Tibial nerve (tissue), 4 donors: ENCODE results near the gene SHISA6. TPM values are rescaled to one million over a fixed set of nuclear protein-coding genes. Genes with fewer than 3 reads are reported as not detected.

Experiments used
- DNase-seq, 2 donors: peaks; one replicate each; pipeline ENCODE4 v3.0.0-alpha.2; 2019; ENCODE audit warnings: low spot score in 2 of 2
- H3K27ac ChIP-seq, 4 donors: fragments of 200-600 bp; sonication (generic) in 3 of 4; one replicate each; pipeline ENCODE4 v1.5.1; 2017 to 2019; ENCODE audit warnings: mild to moderate bottlenecking in 1 of 4
- H3K27me3 ChIP-seq, 2 donors: fragments of 200-600 bp; sonication (generic) in 1 of 2; one replicate each; pipeline versions ENCODE4 v1.5.1 to v1.6.0; 2017 to 2019
- H3K36me3 ChIP-seq, 3 donors: fragments of 200-600 bp; sonication (generic); one replicate each; pipeline ENCODE4 v1.5.1; 2018 to 2019
- H3K4me1 ChIP-seq, 4 donors: fragments of 200-600 bp; sonication (generic) in 3 of 4; one replicate each; pipeline ENCODE4 v1.5.1; 2017 to 2019
- H3K4me3 ChIP-seq, 4 donors: fragments of 200-600 bp; sonication (generic) in 3 of 4; one replicate each; pipeline ENCODE4 v1.5.1; 2017 to 2019; ENCODE audit warnings: mild to moderate bottlenecking in 1 of 4, moderate library complexity in 1 of 4
- H3K9me3 ChIP-seq, 4 donors: fragments of 200-600 bp; sonication (generic) in 3 of 4; one replicate each; pipeline ENCODE4 v1.5.1; 2017 to 2019
- CTCF ChIP-seq, 5 experiments: fragments of 200-600 bp in 3 of 5; fragments of 450-650 bp in 2 of 5; sonication (generic) in 3 of 5; IDR thresholded peaks; one replicate each; pipeline ENCODE4 v1.5.1; 2016 to 2019; ENCODE audit warnings: antibody characterized with exemption in 5 of 5, mild to moderate bottlenecking in 3 of 5, moderate library complexity in 2 of 5
- EP300 ChIP-seq, 2 donors: sonication (generic); formaldehyde crosslinking; IDR thresholded peaks; one replicate each; pipeline ENCODE4 v1.6.1; 2017; ENCODE audit warnings: antibody characterized with exemption in 2 of 2, mild to moderate bottlenecking in 1 of 2
- POLR2A ChIP-seq, 2 donors: fragments of 450-650 bp; IDR thresholded peaks; one replicate each; pipeline ENCODE4 v1.6.1; 2017; ENCODE audit warnings: antibody characterized with exemption in 2 of 2, mild to moderate bottlenecking in 2 of 2, moderate library complexity in 2 of 2
- WGBS, 2 donors: methylation state at CpG; one replicate each; pipeline ENCODE4 v1.1.5; 2018; 5-methylcytosine and 5-hydroxymethylcytosine counted together
- total RNA-seq, 4 donors: library from RNA; depleted of rRNA; stranded (reverse); fragments of >200 nt; gene quantifications; one replicate each; pipeline ENCODE4 v1.1.0, GENCODE V29; 2016

Gene SHISA6
- total RNA-seq, 4 donors from 2014 or later = 10.8 to 28.0 (median 21.9) TPM

GRCh38 chr17:11492511-11492910 is 251.5 kb downstream of the SHISA6 start:
- no peak overlapping the region for H3K27ac ChIP-seq
- H3K9me3 ChIP-seq = no peaks in the 10 kb centered on the region
- no peaks in the 10 kb centered on the region for H3K27me3 ChIP-seq
- 92 to 94% methylated on average over 1 of the region's 1 CpG for WGBS, 2 donors
- DNase-seq = no peak
- no peak overlapping the region for H3K4me3 ChIP-seq
- no peaks in the 10 kb centered on the region for H3K36me3 ChIP-seq
- TF ChIP-seq CTCF (IDR thresholded peaks at IDR 0.05) = no peak
- TF ChIP-seq EP300 (IDR thresholded peaks at IDR 0.05) = no peak
- TF ChIP-seq POLR2A (IDR thresholded peaks at IDR 0.05) = no peak
- H3K4me1 ChIP-seq = no peaks in the 10 kb centered on the region

GRCh38 chr17:11493936-11494335 is 252.9 kb downstream of the SHISA6 start:
- DNase-seq = no peak
- TF ChIP-seq CTCF (IDR thresholded peaks at IDR 0.05) = no peak
- no peak for TF ChIP-seq EP300 (IDR thresholded peaks at IDR 0.05)
- no peak for TF ChIP-seq POLR2A (IDR thresholded peaks at IDR 0.05)
- no peak overlapping the region for H3K4me3 ChIP-seq
- H3K27ac ChIP-seq = no peak overlapping the region
- no peaks in the 10 kb centered on the region for H3K36me3 ChIP-seq
- H3K9me3 ChIP-seq = no peaks in the 10 kb centered on the region
- no peaks in the 10 kb centered on the region for H3K27me3 ChIP-seq
- H3K4me1 ChIP-seq = no peaks in the 10 kb centered on the region

- H3K27ac ChIP-seq = no peak overlapping the region
- 27 to 29% methylated on average over 3 of the region's 3 CpGs for WGBS, 2 donors
- no peak overlapping the region for H3K4me3 ChIP-seq
- TF ChIP-seq POLR2A (IDR thresholded peaks at IDR 0.05) = no peak
- no peaks in the 10 kb centered on the region for H3K9me3 ChIP-seq
- no peak for DNase-seq
- no peaks in the 10 kb centered on the region for H3K27me3 ChIP-seq
- H3K36me3 ChIP-seq = no peaks in the 10 kb centered on the region
- H3K4me1 ChIP-seq = no peaks in the 10 kb centered on the region
These were observed 254.6 kb downstream of the SHISA6 start for GRCh38 chr17:11495613-11496012.

GRCh38 chr17:11499881-11500280 is 258.9 kb downstream of the SHISA6 start:
- TF ChIP-seq CTCF (IDR thresholded peaks at IDR 0.05) = no peak
- no peak for TF ChIP-seq POLR2A (IDR thresholded peaks at IDR 0.05)
- no peak for TF ChIP-seq EP300 (IDR thresholded peaks at IDR 0.05)
- no peaks in the 10 kb centered on the region for H3K4me1 ChIP-seq
- no peak overlapping the region for H3K27ac ChIP-seq
- no peak overlapping the region for H3K4me3 ChIP-seq
- H3K27me3 ChIP-seq = no peaks in the 10 kb centered on the region
- no peaks in the 10 kb centered on the region for H3K9me3 ChIP-seq
- DNase-seq = no peak
- no peaks in the 10 kb centered on the region for H3K36me3 ChIP-seq
- 89 to 91% methylated on average over 3 of the region's 3 CpGs for WGBS, 2 donors

- H3K27ac ChIP-seq = no peak overlapping the region
- no peaks in the 10 kb centered on the region for H3K27me3 ChIP-seq
- WGBS, 2 donors = 65 to 68% methylated on average over 9 of the region's 9 CpGs
- no peaks in the 10 kb centered on the region for H3K4me1 ChIP-seq
- H3K36me3 ChIP-seq = no peaks in the 10 kb centered on the region
- TF ChIP-seq EP300 (IDR thresholded peaks at IDR 0.05) = no peak
- no peak for TF ChIP-seq POLR2A (IDR thresholded peaks at IDR 0.05)
- TF ChIP-seq CTCF (IDR thresholded peaks at IDR 0.05) = no peak
- no peak overlapping the region for H3K4me3 ChIP-seq
- no peak for DNase-seq
- H3K9me3 ChIP-seq = no peaks in the 10 kb centered on the region
These were observed 262.5 kb downstream of the SHISA6 start for GRCh38 chr17:11503308-11504035.
